ENCODE measurements around the gene ING5. TPM values are rescaled to one million over a fixed set of nuclear protein-coding genes. Genes with fewer than 3 reads are reported as not detected.
"Not testable (repeated sequence)": the region's sequence is repeated elsewhere in the genome, so short reads cannot be mapped to it uniquely, and the experiment has no call there.

Gene ING5
- total RNA-seq, 1 donor from 2014 or later, result 25.0 TPM

- not testable (repeated sequence) for DNase-seq (ENCODE audit: low read depth, low spot score)
These were observed 58.1 kb downstream of the ING5 start for GRCh38 chr2:241759893-241760292.

GRCh38 chr2:241760301-241760771 is 58.5 kb downstream of the ING5 start:
- DNase-seq (ENCODE audit: low read depth, low spot score), result no peak

- no peak for DNase-seq (ENCODE audit: low read depth, low spot score)
These were observed 60.6 kb downstream of the ING5 start for GRCh38 chr2:241762321-241762932.

GRCh38 chr2:241762933-241763369 is 61.1 kb downstream of the ING5 start:
- no peak for DNase-seq (ENCODE audit: low read depth, low spot score)

GRCh38 chr2:241763551-241764274 is 61.9 kb downstream of the ING5 start:
- no peak for DNase-seq (ENCODE audit: low read depth, low spot score)

GRCh38 chr2:241764275-241765241 is 62.7 kb downstream of the ING5 start:
- DNase-seq (ENCODE audit: low read depth, low spot score), result no peak

GRCh38 chr2:241767464-241768250 is 65.8 kb downstream of the ING5 start:
- no peak for DNase-seq (ENCODE audit: low read depth, low spot score)

- no peak for DNase-seq (ENCODE audit: low read depth, low spot score)
These were observed 66.4 kb downstream of the ING5 start for GRCh38 chr2:241768251-241768711.

- no peak for DNase-seq (ENCODE audit: low read depth, low spot score)
These were observed 67.0 kb downstream of the ING5 start for GRCh38 chr2:241768850-241769249.

GRCh38 chr2:241769819-241770184 is 68.0 kb downstream of the ING5 start:
- DNase-seq (ENCODE audit: low read depth, low spot score), result no peak

GRCh38 chr2:241770185-241770935 is 68.5 kb downstream of the ING5 start:
- no peak for DNase-seq (ENCODE audit: low read depth, low spot score)

- no peak for DNase-seq (ENCODE audit: low read depth, low spot score)
These were observed 69.1 kb downstream of the ING5 start for GRCh38 chr2:241770936-241771285.

- no peak for DNase-seq (ENCODE audit: low read depth, low spot score)
These were observed 69.6 kb downstream of the ING5 start for GRCh38 chr2:241771286-241772062.

GRCh38 chr2:241772063-241772499 is 70.2 kb downstream of the ING5 start:
- no peak for DNase-seq (ENCODE audit: low read depth, low spot score)

- DNase-seq (ENCODE audit: low read depth, low spot score), result no peak
These were observed 71.9 kb downstream of the ING5 start for GRCh38 chr2:241773511-241774418.

GRCh38 chr2:241774419-241775222 is 72.8 kb downstream of the ING5 start:
- no peak for DNase-seq (ENCODE audit: low read depth, low spot score)

Data from pulmonary artery endothelial cell (primary cell).